ENCODE data around the gene BTBD6.

BTBD6 gene

DNA sequence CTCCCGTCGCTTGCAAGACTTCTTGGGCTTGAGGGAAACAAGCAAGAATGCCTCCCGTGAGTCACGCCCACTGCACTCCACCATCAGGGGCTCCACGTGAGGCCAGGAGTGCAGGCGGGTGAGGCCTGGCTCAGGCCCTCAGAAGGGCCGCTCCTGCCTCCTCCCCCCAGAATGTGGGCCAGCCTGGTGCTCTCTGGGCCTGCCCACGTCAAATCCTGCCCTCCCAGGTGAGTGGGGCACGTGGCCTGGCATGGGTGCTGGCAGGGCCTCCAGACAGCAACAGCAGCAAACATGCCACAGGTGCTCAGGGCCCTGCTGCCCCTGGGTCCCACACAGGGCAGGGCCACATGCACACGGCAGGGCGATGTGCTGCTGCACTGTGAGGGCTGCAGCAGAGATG is 30.6 kb upstream of the BTBD6 start:
- Mint-ChIP-seq H3K27ac (no peak overlapping the region), H3K36me3 (ENCODE audit: low read depth) (peaks cover 22% of the 10 kb centered on the region), H3K4me1 (peaks cover 4% of the 10 kb centered on the region), H3K9me3 (no peaks in the 10 kb centered on the region), H3K4me3 (no peak overlapping the region), H3K27me3 (ENCODE audit: low read depth, poor library complexity) (peaks cover 2% of the 10 kb centered on the region)
- DNase-seq, result no peak
- TF ChIP-seq CTCF (IDR thresholded peaks at IDR 0.05), result no peak

DNA sequence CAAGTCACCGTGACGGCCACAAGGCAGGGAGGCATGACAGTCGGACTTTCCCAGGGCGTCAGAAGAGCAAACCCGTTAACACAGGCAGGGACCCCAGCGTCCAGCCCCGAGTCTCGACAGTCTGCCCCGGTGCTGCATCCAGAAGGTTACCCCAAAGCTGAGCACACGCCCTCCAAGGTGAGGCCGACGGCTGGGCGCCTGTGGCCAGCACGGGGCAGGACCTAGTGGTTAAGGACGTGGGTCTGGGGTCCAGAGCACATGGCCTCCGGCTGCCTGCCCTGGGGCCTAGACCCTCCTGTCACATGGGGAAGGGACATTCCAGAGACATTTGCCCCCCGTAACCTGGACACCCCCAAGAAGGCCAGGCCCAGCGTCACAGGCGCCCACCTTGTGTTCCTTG is 29.7 kb upstream of the BTBD6 start:
- no peak for TF ChIP-seq CTCF (IDR thresholded peaks at IDR 0.05)
- Mint-ChIP-seq H3K4me3 (no peak overlapping the region), H3K36me3 (ENCODE audit: low read depth) (peaks cover 31% of the 10 kb centered on the region), H3K9me3 (no peaks in the 10 kb centered on the region), H3K27ac (no peak overlapping the region), H3K27me3 (ENCODE audit: low read depth, poor library complexity) (peaks cover 2% of the 10 kb centered on the region), H3K4me1 (peaks cover 10% of the 10 kb centered on the region)
- DNase-seq, result no peak

DNA sequence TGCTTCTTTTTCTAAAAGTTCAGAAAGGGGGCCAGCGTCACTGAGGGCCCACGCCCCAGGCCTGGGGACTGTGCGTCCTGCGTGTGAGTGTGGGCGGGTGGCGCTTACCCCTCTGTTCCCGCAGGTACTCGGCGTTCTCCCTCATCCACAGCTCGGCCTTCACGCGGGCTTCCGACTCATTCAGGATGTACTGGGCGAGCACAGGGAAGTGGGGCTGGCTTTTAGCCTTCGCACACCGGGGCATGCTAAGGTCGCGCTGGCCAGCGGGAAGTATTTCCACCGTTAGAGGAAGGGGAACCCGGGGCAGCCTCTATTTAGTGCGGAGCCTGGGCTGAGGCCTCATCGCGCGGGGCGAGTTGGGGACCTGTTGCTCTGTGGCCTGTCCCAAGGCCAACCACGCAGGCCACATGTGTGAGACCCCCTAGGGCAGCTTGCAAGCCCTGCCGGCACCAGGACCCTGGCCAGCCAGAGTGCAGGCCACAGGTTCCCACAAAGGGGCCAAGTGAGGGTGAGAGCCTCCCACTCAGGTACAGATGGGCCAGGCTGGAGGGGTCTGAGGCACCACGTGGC is 29.2 kb upstream of the BTBD6 start:
- Mint-ChIP-seq H3K4me1 (peaks cover 10% of the 10 kb centered on the region), H3K9me3 (no peaks in the 10 kb centered on the region), H3K36me3 (ENCODE audit: low read depth) (peaks cover 36% of the 10 kb centered on the region), H3K27ac (peak overlapping the region; percentile 29), H3K4me3 (no peak overlapping the region), H3K27me3 (ENCODE audit: low read depth, poor library complexity) (peaks cover 2% of the 10 kb centered on the region)
- DNase-seq, result no peak
- no peak for TF ChIP-seq CTCF (IDR thresholded peaks at IDR 0.05)

DNA sequence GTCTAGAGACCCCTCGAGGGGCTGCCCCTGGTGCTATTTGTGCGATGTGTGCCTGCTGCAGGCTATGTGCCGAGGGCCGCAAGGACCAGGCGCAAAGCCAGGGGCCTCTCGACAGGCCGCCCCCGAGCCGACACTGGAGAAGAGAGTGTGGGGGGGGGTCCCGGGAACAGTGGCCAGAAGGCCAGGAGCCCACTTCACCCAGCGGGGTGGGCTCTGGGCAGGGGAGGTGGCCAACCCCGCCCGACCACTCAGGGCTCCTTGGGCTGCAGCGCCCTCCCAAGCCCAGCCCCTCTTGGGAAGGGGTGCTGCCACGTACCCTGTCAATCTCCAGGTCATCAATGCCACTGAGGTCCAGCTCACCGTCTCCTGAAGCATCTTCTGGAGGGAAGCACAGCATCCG is 28.6 kb upstream of the BTBD6 start:
- peaks cover 10% of the 10 kb centered on the region for H3K4me1 Mint-ChIP-seq
- peaks cover 36% of the 10 kb centered on the region for H3K36me3 Mint-ChIP-seq (ENCODE audit: low read depth)
- no peaks in the 10 kb centered on the region for H3K9me3 Mint-ChIP-seq
- H3K4me3 Mint-ChIP-seq, result no peak overlapping the region
- peaks cover 2% of the 10 kb centered on the region for H3K27me3 Mint-ChIP-seq (ENCODE audit: low read depth, poor library complexity)
- peak overlapping the region; percentile 29 for H3K27ac Mint-ChIP-seq
- DNase-seq, result no peak
- TF ChIP-seq CTCF (IDR thresholded peaks at IDR 0.05), result no peak

DNA sequence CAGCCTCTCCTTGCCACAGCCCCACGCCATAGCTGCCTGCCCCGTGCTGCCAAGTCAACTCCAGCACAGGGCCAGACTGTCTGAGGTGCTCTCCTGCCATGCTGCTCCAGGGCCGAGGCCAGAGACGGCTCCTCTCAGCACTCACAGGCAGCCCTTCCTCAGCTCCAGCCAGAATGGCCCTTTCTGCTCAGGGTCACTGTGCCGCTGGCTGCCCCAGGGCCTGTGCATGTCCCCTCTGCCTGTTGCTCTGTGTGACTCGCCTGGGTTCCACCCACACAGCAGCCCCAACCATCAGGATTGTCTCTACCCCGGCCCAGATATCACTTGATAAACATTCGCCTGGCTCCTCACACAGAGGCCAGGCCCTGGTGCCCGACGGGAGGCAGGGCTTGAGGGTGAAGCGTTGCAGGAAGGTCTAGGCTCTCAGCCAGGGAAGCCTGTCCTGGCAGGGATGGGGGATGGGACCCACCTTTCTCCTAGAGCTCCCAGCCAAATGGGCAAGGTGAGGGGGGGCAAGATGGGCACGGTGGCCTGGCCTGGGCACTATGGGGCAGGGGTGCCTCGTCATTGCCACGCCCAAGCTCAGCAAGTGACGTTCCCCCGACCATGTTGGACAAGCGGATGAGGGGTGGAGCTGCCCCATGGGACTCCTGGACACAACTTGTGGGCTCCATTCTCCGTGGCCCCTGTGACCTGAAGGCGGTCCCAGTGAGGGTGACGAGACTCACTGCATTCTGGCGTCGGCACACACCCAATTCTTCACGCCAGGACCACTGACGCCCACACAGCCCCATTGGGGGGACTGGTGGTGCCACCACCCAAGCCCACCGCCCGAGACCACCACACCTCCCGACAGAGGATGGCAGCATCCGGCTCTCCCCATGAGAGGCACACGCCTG is 27.4 kb upstream of the BTBD6 start:
- Mint-ChIP-seq H3K4me3 (no peak overlapping the region), H3K27ac (no peak overlapping the region), H3K27me3 (ENCODE audit: low read depth, poor library complexity) (no peaks in the 10 kb centered on the region), H3K4me1 (peaks cover 6% of the 10 kb centered on the region), H3K36me3 (ENCODE audit: low read depth) (peaks cover 39% of the 10 kb centered on the region), H3K9me3 (no peaks in the 10 kb centered on the region)
- TF ChIP-seq CTCF (IDR thresholded peaks at IDR 0.05), result no peak
- no peak for DNase-seq
